ENCODE measurements around the gene PRDM16.
"Not testable (repeated sequence)": the region's sequence is repeated elsewhere in the genome, so short reads cannot be mapped to it uniquely, and the experiment has no call there.

PRDM16 gene

GRCh38 chr1:3087946-3088668 is 19.1 kb downstream of the PRDM16 start:
- not testable (repeated sequence) for DNase-seq; H3K27ac ChIP-seq (ENCODE audit: insufficient read depth, low read length, poor library complexity, severe bottlenecking); H3K36me3 ChIP-seq (ENCODE audit: control insufficient read depth, insufficient read depth, low read length); H3K9me3 ChIP-seq (ENCODE audit: control insufficient read depth, low read length); H3K4me1 ChIP-seq (ENCODE audit: control insufficient read depth, insufficient read depth, low read length, poor library complexity, severe bottlenecking); H3K27me3 ChIP-seq (replicated peaks; ENCODE audit: control insufficient read depth, insufficient read depth, low read length, poor library complexity, severe bottlenecking); H3K4me3 ChIP-seq (ENCODE audit: insufficient read depth, low read depth, low read length, poor library complexity, severe bottlenecking)

GRCh38 chr1:3089490-3089889 is 20.5 kb downstream of the PRDM16 start:
- H3K4me3 ChIP-seq (ENCODE audit: insufficient read depth, low read depth, low read length, poor library complexity, severe bottlenecking) = no peak overlapping the region
- no peaks in the 10 kb centered on the region for H3K9me3 ChIP-seq (ENCODE audit: control insufficient read depth, low read length)
- H3K27ac ChIP-seq (ENCODE audit: insufficient read depth, low read length, poor library complexity, severe bottlenecking) = no peak overlapping the region
- H3K4me1 ChIP-seq (ENCODE audit: control insufficient read depth, insufficient read depth, low read length, poor library complexity, severe bottlenecking) = no peaks in the 10 kb centered on the region
- no peaks in the 10 kb centered on the region for H3K27me3 ChIP-seq (replicated peaks; ENCODE audit: control insufficient read depth, insufficient read depth, low read length, poor library complexity, severe bottlenecking)
- DNase-seq = no peak
- no peaks in the 10 kb centered on the region for H3K36me3 ChIP-seq (ENCODE audit: control insufficient read depth, insufficient read depth, low read length)

- Histone ChIP-seq H3K27me3 (replicated peaks; ENCODE audit: control insufficient read depth, insufficient read depth, low read length, poor library complexity, severe bottlenecking) (no peaks in the 10 kb centered on the region), H3K9me3 (ENCODE audit: control insufficient read depth, low read length) (no peaks in the 10 kb centered on the region), H3K36me3 (ENCODE audit: control insufficient read depth, insufficient read depth, low read length) (no peaks in the 10 kb centered on the region), H3K4me3 (ENCODE audit: insufficient read depth, low read depth, low read length, poor library complexity, severe bottlenecking) (no peak overlapping the region), H3K4me1 (ENCODE audit: control insufficient read depth, insufficient read depth, low read length, poor library complexity, severe bottlenecking) (no peaks in the 10 kb centered on the region), H3K27ac (ENCODE audit: insufficient read depth, low read length, poor library complexity, severe bottlenecking) (no peak overlapping the region)
- DNase-seq = no peak
Observed at GRCh38 chr1:3091334-3091733, 22.3 kb downstream of the PRDM16 start.

- no peak overlapping the region for H3K27ac ChIP-seq (ENCODE audit: insufficient read depth, low read length, poor library complexity, severe bottlenecking)
- DNase-seq = no peak
- H3K4me1 ChIP-seq (ENCODE audit: control insufficient read depth, insufficient read depth, low read length, poor library complexity, severe bottlenecking) = no peaks in the 10 kb centered on the region
- no peaks in the 10 kb centered on the region for H3K27me3 ChIP-seq (replicated peaks; ENCODE audit: control insufficient read depth, insufficient read depth, low read length, poor library complexity, severe bottlenecking)
- no peaks in the 10 kb centered on the region for H3K9me3 ChIP-seq (ENCODE audit: control insufficient read depth, low read length)
- no peaks in the 10 kb centered on the region for H3K36me3 ChIP-seq (ENCODE audit: control insufficient read depth, insufficient read depth, low read length)
- no peak overlapping the region for H3K4me3 ChIP-seq (ENCODE audit: insufficient read depth, low read depth, low read length, poor library complexity, severe bottlenecking)
Observed at GRCh38 chr1:3092530-3092929, 23.5 kb downstream of the PRDM16 start.

GRCh38 chr1:3093898-3094626 is 25.1 kb downstream of the PRDM16 start:
- Histone ChIP-seq H3K4me3 (ENCODE audit: insufficient read depth, low read depth, low read length, poor library complexity, severe bottlenecking) (no peak overlapping the region), H3K9me3 (ENCODE audit: control insufficient read depth, low read length) (no peaks in the 10 kb centered on the region), H3K27ac (ENCODE audit: insufficient read depth, low read length, poor library complexity, severe bottlenecking) (no peak overlapping the region), H3K4me1 (ENCODE audit: control insufficient read depth, insufficient read depth, low read length, poor library complexity, severe bottlenecking) (no peaks in the 10 kb centered on the region), H3K36me3 (ENCODE audit: control insufficient read depth, insufficient read depth, low read length) (no peaks in the 10 kb centered on the region), H3K27me3 (replicated peaks; ENCODE audit: control insufficient read depth, insufficient read depth, low read length, poor library complexity, severe bottlenecking) (no peaks in the 10 kb centered on the region)
- DNase-seq = no peak

- Histone ChIP-seq H3K4me1 (ENCODE audit: control insufficient read depth, insufficient read depth, low read length, poor library complexity, severe bottlenecking) (no peaks in the 10 kb centered on the region), H3K4me3 (ENCODE audit: insufficient read depth, low read depth, low read length, poor library complexity, severe bottlenecking) (no peak overlapping the region), H3K36me3 (ENCODE audit: control insufficient read depth, insufficient read depth, low read length) (no peaks in the 10 kb centered on the region), H3K27ac (ENCODE audit: insufficient read depth, low read length, poor library complexity, severe bottlenecking) (no peak overlapping the region), H3K9me3 (ENCODE audit: control insufficient read depth, low read length) (no peaks in the 10 kb centered on the region), H3K27me3 (replicated peaks; ENCODE audit: control insufficient read depth, insufficient read depth, low read length, poor library complexity, severe bottlenecking) (no peaks in the 10 kb centered on the region)
- DNase-seq = no peak
Observed at GRCh38 chr1:3094863-3095780, 26.1 kb downstream of the PRDM16 start.

GRCh38 chr1:3096345-3096744 is 27.3 kb downstream of the PRDM16 start:
- H3K9me3 ChIP-seq (ENCODE audit: control insufficient read depth, low read length) = no peaks in the 10 kb centered on the region
- no peaks in the 10 kb centered on the region for H3K4me1 ChIP-seq (ENCODE audit: control insufficient read depth, insufficient read depth, low read length, poor library complexity, severe bottlenecking)
- no peak overlapping the region for H3K4me3 ChIP-seq (ENCODE audit: insufficient read depth, low read depth, low read length, poor library complexity, severe bottlenecking)
- H3K27me3 ChIP-seq (replicated peaks; ENCODE audit: control insufficient read depth, insufficient read depth, low read length, poor library complexity, severe bottlenecking) = no peaks in the 10 kb centered on the region
- no peak overlapping the region for H3K27ac ChIP-seq (ENCODE audit: insufficient read depth, low read length, poor library complexity, severe bottlenecking)
- H3K36me3 ChIP-seq (ENCODE audit: control insufficient read depth, insufficient read depth, low read length) = no peaks in the 10 kb centered on the region
- no peak for DNase-seq

- Histone ChIP-seq H3K9me3 (ENCODE audit: control insufficient read depth, low read length) (no peaks in the 10 kb centered on the region), H3K36me3 (ENCODE audit: control insufficient read depth, insufficient read depth, low read length) (no peaks in the 10 kb centered on the region), H3K27me3 (replicated peaks; ENCODE audit: control insufficient read depth, insufficient read depth, low read length, poor library complexity, severe bottlenecking) (no peaks in the 10 kb centered on the region), H3K4me3 (ENCODE audit: insufficient read depth, low read depth, low read length, poor library complexity, severe bottlenecking) (no peak overlapping the region), H3K4me1 (ENCODE audit: control insufficient read depth, insufficient read depth, low read length, poor library complexity, severe bottlenecking) (no peaks in the 10 kb centered on the region), H3K27ac (ENCODE audit: insufficient read depth, low read length, poor library complexity, severe bottlenecking) (no peak overlapping the region)
- no peak for DNase-seq
Observed at GRCh38 chr1:3097231-3097630, 28.2 kb downstream of the PRDM16 start.

GRCh38 chr1:3097861-3098260 is 28.9 kb downstream of the PRDM16 start:
- no peaks in the 10 kb centered on the region for H3K9me3 ChIP-seq (ENCODE audit: control insufficient read depth, low read length)
- H3K4me3 ChIP-seq (ENCODE audit: insufficient read depth, low read depth, low read length, poor library complexity, severe bottlenecking) = no peak overlapping the region
- no peaks in the 10 kb centered on the region for H3K27me3 ChIP-seq (replicated peaks; ENCODE audit: control insufficient read depth, insufficient read depth, low read length, poor library complexity, severe bottlenecking)
- no peaks in the 10 kb centered on the region for H3K4me1 ChIP-seq (ENCODE audit: control insufficient read depth, insufficient read depth, low read length, poor library complexity, severe bottlenecking)
- H3K27ac ChIP-seq (ENCODE audit: insufficient read depth, low read length, poor library complexity, severe bottlenecking) = no peak overlapping the region
- no peaks in the 10 kb centered on the region for H3K36me3 ChIP-seq (ENCODE audit: control insufficient read depth, insufficient read depth, low read length)
- no peak for DNase-seq

GRCh38 chr1:3099861-3100260 is 30.9 kb downstream of the PRDM16 start:
- no peak overlapping the region for H3K4me3 ChIP-seq (ENCODE audit: insufficient read depth, low read depth, low read length, poor library complexity, severe bottlenecking)
- no peak for DNase-seq
- no peaks in the 10 kb centered on the region for H3K36me3 ChIP-seq (ENCODE audit: control insufficient read depth, insufficient read depth, low read length)
- H3K4me1 ChIP-seq (ENCODE audit: control insufficient read depth, insufficient read depth, low read length, poor library complexity, severe bottlenecking) = no peaks in the 10 kb centered on the region
- no peak overlapping the region for H3K27ac ChIP-seq (ENCODE audit: insufficient read depth, low read length, poor library complexity, severe bottlenecking)
- H3K27me3 ChIP-seq (replicated peaks; ENCODE audit: control insufficient read depth, insufficient read depth, low read length, poor library complexity, severe bottlenecking) = no peaks in the 10 kb centered on the region
- no peaks in the 10 kb centered on the region for H3K9me3 ChIP-seq (ENCODE audit: control insufficient read depth, low read length)

All from effector memory CD4-positive, alpha-beta T cell (primary cell).